K562 (cell line): ENCODE results near the gene C16orf86. TPM values are rescaled to one million over a fixed set of nuclear protein-coding genes. Genes with fewer than 3 reads are reported as not detected.

ENCODE experiments used
- ATAC-seq: fragments of 200-7000 bp; cut with Tn5 transposase; 3 replicates; pipeline ENCODE4 v1.9.1; 2020; ENCODE audit warnings: moderate library complexity
- BruUV-seq: library from RNA; stranded (reverse); fragments of 400-500 nt; replicated peaks from 2 replicates; lab custom pipeline; 2021; lab: Mats Ljungman, UMichigan
- CTCF ChIA-PET: fragments of 300-600 bp; formaldehyde crosslinking; extraction: SDS; loops from one replicate; lab custom pipeline; 2021; ENCODE audit warnings: low intra/inter-chr PET ratio; lab: Yijun Ruan, JAX
- POLR2A ChIA-PET: fragments of 300-600, 350-650 bp; sonication (Branson Sonifier 250); formaldehyde crosslinking; extraction: SDS; loops from one replicate; lab custom pipeline; 2021; ENCODE audit warnings: antibody characterized with exemption, inconsistent platforms; lab: Yijun Ruan, JAX
- DNase-seq, 4 experiments: peaks; one replicate each; pipeline versions ENCODE4 v3.0.0 to v3.0.0-alpha.2; 2011 to 2018; ENCODE audit warnings: low spot score in 3 of 4, mixed read lengths in 3 of 4; ENCODE audit errors: extremely low read depth in 1 of 4
- FAIRE-seq: peaks from 2 replicates; lab custom pipeline; 2011; peaks lifted over from hg19 to GRCh38; lab: Jason Lieb, UNC
- H2AFZ ChIP-seq: 2 replicates; pipeline ENCODE4 v1.6.0; 2011; ENCODE audit warnings: low read depth, low read length, control low read depth, inconsistent platforms
- H3K27ac ChIP-seq: fragments of 200-600 bp; 3 replicates; pipeline ENCODE4 v1.8.0; 2011; ENCODE audit warnings: low read depth, mild to moderate bottlenecking, control low read depth, inconsistent platforms, low read length, moderate library complexity, mixed read lengths; ENCODE audit errors: extremely low read depth
- H3K27me3 ChIP-seq, 2 experiments: fragments of 300-600 bp in 1 of 2; 2 replicates in 1 of 2; 3 replicates in 1 of 2; pipeline versions ENCODE4 v1.6.0 to v1.8.0; 2011; ENCODE audit warnings: inconsistent platforms in 2 of 2, low read length in 2 of 2, mild to moderate bottlenecking in 1 of 2, mixed read lengths in 1 of 2, moderate library complexity in 1 of 2; ENCODE audit not compliant: control insufficient read depth in 2 of 2, insufficient read depth in 2 of 2
- H3K36me3 ChIP-seq: fragments of 300-600 bp; 3 replicates; pipeline ENCODE4 v1.8.0; 2011; ENCODE audit warnings: mild to moderate bottlenecking, low read length, inconsistent platforms; ENCODE audit not compliant: control insufficient read depth, insufficient read depth
- H3K4me1 ChIP-seq, 2 experiments: fragments of 200-600 bp in 1 of 2; replicated peaks in 1 of 2; 2 replicates in 1 of 2; 3 replicates in 1 of 2; pipeline versions ENCODE4 v1.5.1 to v1.8.0; 2011; ENCODE audit warnings: inconsistent platforms in 2 of 2, low read length in 2 of 2, mild to moderate bottlenecking in 1 of 2, mixed read lengths in 1 of 2, moderate library complexity in 1 of 2; ENCODE audit not compliant: control insufficient read depth in 2 of 2, insufficient read depth in 2 of 2
- H3K4me2 ChIP-seq: 2 replicates; pipeline ENCODE4 v1.6.1; 2011; ENCODE audit warnings: low read length, control low read depth, inconsistent platforms, mixed read lengths; ENCODE audit not compliant: insufficient read depth
- H3K4me3 ChIP-seq: fragments of 200-600 bp; sonication (generic), shearing (Covaris generic); 2 replicates; pipeline ENCODE4 v1.5.1; 2016; ENCODE audit warnings: control low read depth, inconsistent platforms
- H3K79me2 ChIP-seq: fragments of 200-600 bp; 3 replicates; pipeline ENCODE4 v1.8.0; 2011; ENCODE audit warnings: low read length, inconsistent platforms; ENCODE audit not compliant: control insufficient read depth, insufficient read depth
- H3K9ac ChIP-seq, 2 experiments: 2 replicates each; pipeline versions ENCODE4 v1.6.0 to v1.6.1; 2011; ENCODE audit warnings: low read depth in 2 of 2, low read length in 2 of 2, control low read depth in 1 of 2, inconsistent platforms in 1 of 2, mild to moderate bottlenecking in 1 of 2, mixed read lengths in 1 of 2; ENCODE audit not compliant: insufficient read depth in 1 of 2
- H3K9me1 ChIP-seq: one replicate; pipeline ENCODE4 v1.6.0; 2011; ENCODE audit warnings: inconsistent platforms, mild to moderate bottlenecking, low read length, moderate library complexity; ENCODE audit not compliant: control insufficient read depth, insufficient read depth
- H3K9me3 ChIP-seq: replicated peaks from 2 replicates; pipeline ENCODE4 v1.5.1; 2011; ENCODE audit warnings: low read depth, low read length, inconsistent platforms; ENCODE audit not compliant: control insufficient read depth, insufficient read depth
- H4K20me1 ChIP-seq: replicated peaks from 2 replicates; pipeline ENCODE4 v1.6.1; 2011; ENCODE audit warnings: low read length, inconsistent platforms, mixed read lengths; ENCODE audit not compliant: control insufficient read depth, insufficient read depth
- CEBPB ChIP-seq: fragments of 450-650 bp; IDR thresholded peaks from 2 replicates; pipeline ENCODE4 v1.6.1; 2016; ENCODE audit warnings: missing genetic modification characterization, missing compliant biosample characterization
- DDX20 ChIP-seq: fragments of 450-650 bp; IDR thresholded peaks from 2 replicates; pipeline ENCODE4 v1.6.1; 2016; ENCODE audit warnings: missing genetic modification characterization, low read depth, mild to moderate bottlenecking, missing compliant biosample characterization, moderate library complexity
- DNMT1 ChIP-seq: fragments of 450-650 bp; IDR thresholded peaks from 2 replicates; pipeline ENCODE4 v1.6.1; 2016; ENCODE audit warnings: antibody characterized with exemption, mild to moderate bottlenecking
- EGR1 ChIP-seq: fragments of 450-650 bp; conservative IDR thresholded peaks from 2 replicates; pipeline ENCODE4 v1.6.1; 2017; ENCODE audit warnings: mild to moderate bottlenecking
- HMG20A ChIP-seq: fragments of 450-650 bp; formaldehyde crosslinking; conservative IDR thresholded peaks from 2 replicates; pipeline ENCODE4 v1.4.0; 2020; ENCODE audit warnings: mild to moderate bottlenecking, mixed read lengths
- SRSF9 ChIP-seq: fragments of 200-400 bp; formaldehyde crosslinking; IDR thresholded peaks from 2 replicates; pipeline ENCODE4 v1.6.1; 2017; ENCODE audit warnings: low read depth, low read length, borderline replicate concordance
- TCF7L2 ChIP-seq: fragments of 150-350 bp; IDR thresholded peaks from 2 replicates; pipeline ENCODE4 v1.6.1; 2016; ENCODE audit warnings: low read depth, mild to moderate bottlenecking, low read length, moderate library complexity
- ZNF551 ChIP-seq: fragments of 250-450 bp; sonication (Bioruptor Pico); IDR thresholded peaks from 2 replicates; pipeline ENCODE4 v1.5.0; 2021; ENCODE audit warnings: mild to moderate bottlenecking, moderate library complexity
- ZNF76 ChIP-seq: fragments of 250-450 bp; sonication (Bioruptor Pico); IDR thresholded peaks from 2 replicates; pipeline ENCODE4 v1.4.0; 2020; ENCODE audit warnings: mild to moderate bottlenecking, moderate library complexity, borderline replicate concordance
- WGBS: fragments of 100-300 bp; shearing (Covaris generic); methylation state at CpG from one replicate; pipeline ENCODE4 v1.1.6; 2016; ENCODE audit warnings: low coverage, mixed read lengths; ENCODE audit not compliant: insufficient coverage; ENCODE audit errors: missing lambda C conversion rate; 5-methylcytosine and 5-hydroxymethylcytosine counted together
- in situ Hi-C: fragments of 300-500 bp; cut with MboI; formaldehyde crosslinking; loops from 4 replicates; pipeline ENCODE4 v1.15.0; 2018; ENCODE audit warnings: inconsistent platforms, mixed read lengths
- intact Hi-C: fragments of 100-400 bp; cut with micrococcal nuclease; formaldehyde crosslinking; loops from 2 replicates; pipeline ENCODE4 v1.14.2; 2022
- polyA plus RNA-seq, 8 experiments: library from polyadenylated mRNA; depleted of rRNA in 4 of 8; stranded (reverse) in 5 of 8; unstranded in 3 of 8; fragments of >200 nt; fragmentation: Nextera tagmentation in 2 of 8; fragmentation: Illumina TruSeq in 1 of 8; extraction: Ambion mirVana in 2 of 8; extraction: Trizol in 1 of 8; gene quantifications; 2 replicates each; pipeline versions ENCODE4 v1.2.1 to v1.2.3, GENCODE V29; 2011 to 2014; ENCODE audit warnings: inconsistent platforms in 1 of 8, missing spikeins in 1 of 8
- total RNA-seq, 7 experiments: library from RNA; depleted of rRNA in 6 of 7; stranded (reverse); fragments of >200 nt in 6 of 7; fragmentation: Illumina TruSeq in 2 of 7; extraction: Trizol in 2 of 7; gene quantifications; 2 replicates each; pipeline versions ENCODE4 v1.2.1 to v1.2.3, GENCODE V29; 2011 to 2021; ENCODE audit warnings: low replicate concordance in 1 of 7

C16orf86 gene
- total and polyA plus RNA-seq, 9 of the 15 experiments (the other 6 are each of a cell fraction or from before 2014, with no cell fraction given): 0.13 to 1.2 (median 0.27) TPM; not detected in 3

DNA sequence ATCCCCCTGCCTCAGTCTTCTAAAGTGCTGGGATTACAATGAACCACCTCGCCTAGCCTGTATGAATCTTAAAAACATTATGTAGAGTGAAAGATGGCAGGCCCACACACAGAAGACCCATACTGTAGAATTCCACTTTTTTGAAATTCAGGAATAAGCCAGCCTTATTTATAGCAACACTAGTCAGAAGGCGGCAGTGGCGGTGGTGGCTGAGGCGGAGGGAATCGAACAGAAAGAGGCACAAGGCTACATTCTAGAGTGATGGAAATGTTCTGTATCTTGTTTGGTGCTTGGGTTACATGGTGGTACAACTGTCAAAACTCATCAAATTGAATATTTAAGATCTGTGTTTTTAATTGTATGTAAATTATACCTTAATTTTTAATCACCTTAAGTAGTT lies 41.2 kb downstream of the C16orf86 start:
- Histone ChIP-seq H3K4me3 (no peak overlapping the region), H3K79me2 (0 out of 3 replicates have a peak, but pooled peaks cover 4% of the 10 kb centered on the region), H4K20me1 (0 out of 2 replicates have a peak, but pooled peaks cover 4% of the 10 kb centered on the region), H3K27ac (no peak overlapping the region), H2AFZ (no peak overlapping the region), H3K9me3 (no peaks in the 10 kb centered on the region), H3K27me3 (no peaks in the 10 kb centered on the region), H3K4me1 (peaks cover 0 to 4% of the 10 kb centered on the region in 2 experiments; a peak in 2 of 5 replicates), H3K9ac (no peak overlapping the region), H3K9me1 (no peaks in the 10 kb centered on the region), H3K36me3 (no peaks in the 10 kb centered on the region), H3K4me2 (no peak overlapping the region)
- in situ Hi-C loops: no loop called here
- DNase-seq: no peak
- no peak for TF ChIP-seq SRSF9
- no peak for TF ChIP-seq EGR1
- no peak for TF ChIP-seq TCF7L2
- ChIA-PET POLR2A (interaction anchor here (0.6 to 0.7 kb wide), 2 partner anchors 10 to 23 kb away, joined by 4 read pairs; no protein-coding TSS in a partner anchor), CTCF (no interaction called here)
- BruUV-seq: no TSS peak
- intact Hi-C loops: no loop called here
- no peak for FAIRE-seq
- WGBS: 85% methylated on average over 5 of the region's 5 CpGs
- no peak for ATAC-seq

DNA sequence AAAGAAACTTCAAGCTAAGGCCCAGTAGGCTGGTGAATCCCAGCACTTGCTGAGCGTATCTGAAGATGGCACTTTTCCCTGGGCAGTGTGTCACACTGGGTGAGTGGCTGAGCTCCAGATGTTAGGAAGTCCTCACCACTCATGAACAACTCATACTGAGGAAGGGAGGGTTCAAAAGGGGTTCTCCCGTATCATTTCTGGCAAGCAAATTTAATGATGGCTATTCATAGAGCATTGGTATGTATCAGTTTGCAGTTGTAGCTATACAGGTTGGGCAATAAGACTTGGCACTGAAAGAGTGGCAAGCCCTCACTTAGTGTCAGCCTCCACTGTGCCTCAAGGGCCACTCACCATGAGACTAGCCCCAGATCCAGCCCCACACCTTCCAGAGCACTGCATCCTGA lies 41.8 kb downstream of the C16orf86 start:
- no peak overlapping the region for H3K4me3 ChIP-seq
- H3K4me1 ChIP-seq: peaks cover 0 to 4% of the 10 kb centered on the region in 2 experiments; a peak in 2 of 5 replicates
- H3K27me3 ChIP-seq: no peaks in the 10 kb centered on the region
- in situ Hi-C loops: no loop called here
- H3K9me1 ChIP-seq: no peaks in the 10 kb centered on the region
- H3K27ac ChIP-seq: no peak overlapping the region
- no peaks in the 10 kb centered on the region for H3K9me3 ChIP-seq
- DNase-seq: no peak
- BruUV-seq: no TSS peak
- no peak for ATAC-seq
- no peak overlapping the region for H3K4me2 ChIP-seq
- H3K79me2 ChIP-seq: 0 out of 3 replicates have a peak, but pooled peaks cover 4% of the 10 kb centered on the region
- CTCF ChIA-PET: no interaction called here
- no peak overlapping the region for H2AFZ ChIP-seq
- WGBS: 94% methylated on average over 2 of the region's 2 CpGs
- intact Hi-C loops: no loop called here
- H3K9ac ChIP-seq: no peak overlapping the region
- POLR2A ChIA-PET: interaction anchor here (0.6 to 1.2 kb wide), 4 partner anchors 10 to 93 kb away, joined by 3 to 6 read pairs (median 4); partner anchors contain the start of gene GFOD2
- 0 out of 2 replicates have a peak, but pooled peaks cover 4% of the 10 kb centered on the region for H4K20me1 ChIP-seq
- no peaks in the 10 kb centered on the region for H3K36me3 ChIP-seq
- no peak for FAIRE-seq
- no peak for TF ChIP-seq DNMT1
- TF ChIP-seq CEBPB (tag): no peak
- TF ChIP-seq ZNF76 (CRISPR knock-in tag): no peak
- no peak for TF ChIP-seq HMG20A (CRISPR knock-in tag)
- TF ChIP-seq DDX20: no peak
- no peak for TF ChIP-seq ZNF551 (CRISPR knock-in tag)
